HG03097 (cell line): ENCODE data around the gene ZNF22.
"Not testable (repeated sequence)": the region's sequence is repeated elsewhere in the genome, so short reads cannot be mapped to it uniquely, and the experiment has no call there.

Source experiments
- ATAC-seq: cut with Tn5 transposase; IDR thresholded peaks from one replicate; pipeline ENCODE4 v1.9.1; 2021; ENCODE audit not compliant: unreplicated experiment, low FRiP score

ZNF22 gene

DNA sequence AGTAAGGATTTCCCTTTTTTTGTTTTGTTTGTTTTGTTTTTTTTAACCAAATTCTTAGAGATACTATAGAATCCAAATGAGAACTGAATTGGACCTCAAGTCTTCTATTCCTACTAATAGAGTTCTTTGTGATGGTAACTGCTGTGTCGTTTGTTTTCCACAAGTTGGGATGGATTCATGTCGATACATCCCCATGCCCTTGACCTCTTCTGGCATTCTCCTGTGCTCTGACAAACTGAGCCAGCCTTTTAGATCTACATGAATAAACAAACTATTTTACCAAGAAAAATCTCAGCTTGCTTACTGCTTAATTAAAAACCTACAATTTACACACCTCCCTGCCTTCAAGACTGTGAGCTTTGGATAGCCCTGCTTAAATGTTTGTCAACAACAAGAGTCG lies 3.9 kb downstream of the ZNF22 start:
- no peak for ATAC-seq

DNA sequence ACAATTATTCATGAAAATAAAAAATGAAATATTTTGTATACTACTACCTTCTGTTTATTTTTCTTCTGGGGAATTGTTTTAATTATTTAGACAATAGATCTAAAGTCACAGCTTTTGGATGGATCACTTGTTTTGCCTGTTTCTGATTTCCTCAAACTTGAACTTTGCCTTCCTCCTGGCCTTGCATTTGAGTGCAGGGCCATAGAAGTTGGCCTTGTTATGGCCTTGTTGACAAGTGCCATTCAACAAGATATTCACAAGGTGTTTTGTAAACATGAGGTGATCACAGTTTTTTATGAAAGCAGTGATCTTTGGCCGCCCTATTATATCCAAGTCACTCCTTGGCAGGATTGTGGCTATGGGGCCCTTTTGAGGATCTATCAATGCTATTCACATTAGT lies 4.6 kb downstream of the ZNF22 start:
- ATAC-seq = no peak

- ATAC-seq = no peak
Observed at GRCh38 chr10:45006276-45007030, 5.7 kb downstream of the ZNF22 start.

- ATAC-seq = peak; percentile 79
Observed at GRCh38 chr10:45008524-45009161, 7.9 kb downstream of the ZNF22 start.

DNA sequence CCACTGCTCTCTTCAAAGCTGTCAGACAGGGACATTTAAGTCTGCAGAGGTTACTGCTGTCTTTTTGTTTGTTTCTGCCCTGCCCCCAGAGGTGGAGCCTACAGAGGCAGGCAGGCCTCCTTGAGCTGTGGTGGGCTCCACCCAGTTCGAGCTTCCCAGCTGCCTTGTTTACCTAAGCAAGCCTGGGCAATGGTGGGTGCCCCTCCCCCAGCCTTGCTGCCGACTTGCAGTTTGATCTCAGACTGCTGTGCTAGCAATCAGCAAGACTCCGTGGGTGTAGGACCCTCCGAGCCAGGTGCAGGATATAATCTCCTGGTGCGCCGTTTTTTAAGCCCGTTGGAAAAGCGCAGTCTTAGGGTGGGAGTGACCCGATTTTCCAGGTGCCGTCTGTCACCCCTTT lies 13.8 kb downstream of the ZNF22 start:
- not testable (repeated sequence) for ATAC-seq

GRCh38 chr10:45015590-45015989 lies 14.9 kb downstream of the ZNF22 start:
- ATAC-seq = no peak

GRCh38 chr10:45023426-45023825 lies 22.7 kb downstream of the ZNF22 start:
- no peak for ATAC-seq

DNA sequence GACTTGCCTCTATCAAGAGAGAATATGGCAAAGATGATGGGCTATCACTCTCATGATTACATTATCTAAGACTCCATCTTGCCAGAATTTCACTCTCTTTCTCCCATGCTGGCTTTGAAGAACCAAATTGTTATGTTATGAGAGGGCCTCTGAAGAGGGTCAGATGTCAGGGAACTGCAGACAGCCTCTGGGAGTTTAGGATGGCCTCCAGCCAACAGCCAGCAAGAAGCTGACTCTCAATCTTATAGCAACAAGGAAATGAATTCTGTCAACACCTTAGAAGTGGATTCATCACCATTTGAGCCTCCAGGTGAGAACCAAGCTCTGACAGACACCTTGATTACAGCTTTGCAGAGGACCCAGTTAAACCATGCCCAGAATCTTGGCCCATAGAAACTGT lies 33.6 kb downstream of the ZNF22 start:
- no peak for ATAC-seq

DNA sequence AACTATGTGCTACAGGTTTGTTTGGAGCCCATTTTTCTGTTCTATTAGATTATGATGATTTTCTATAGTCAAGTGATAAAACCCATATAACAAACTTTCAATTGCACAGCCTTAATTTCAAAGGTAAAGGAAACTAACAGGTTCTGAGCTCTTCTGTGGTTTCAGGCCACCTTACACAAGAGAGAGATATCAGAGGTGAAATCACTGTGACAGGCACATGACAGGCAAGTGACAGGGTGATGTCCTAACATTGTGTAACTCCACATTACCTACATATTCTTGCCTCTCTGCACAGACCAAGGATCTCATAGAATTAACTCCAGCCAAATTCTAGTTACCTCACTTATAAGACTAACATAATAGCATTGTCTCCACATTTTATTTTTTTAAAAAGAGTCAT lies 35.0 kb downstream of the ZNF22 start:
- no peak for ATAC-seq

DNA sequence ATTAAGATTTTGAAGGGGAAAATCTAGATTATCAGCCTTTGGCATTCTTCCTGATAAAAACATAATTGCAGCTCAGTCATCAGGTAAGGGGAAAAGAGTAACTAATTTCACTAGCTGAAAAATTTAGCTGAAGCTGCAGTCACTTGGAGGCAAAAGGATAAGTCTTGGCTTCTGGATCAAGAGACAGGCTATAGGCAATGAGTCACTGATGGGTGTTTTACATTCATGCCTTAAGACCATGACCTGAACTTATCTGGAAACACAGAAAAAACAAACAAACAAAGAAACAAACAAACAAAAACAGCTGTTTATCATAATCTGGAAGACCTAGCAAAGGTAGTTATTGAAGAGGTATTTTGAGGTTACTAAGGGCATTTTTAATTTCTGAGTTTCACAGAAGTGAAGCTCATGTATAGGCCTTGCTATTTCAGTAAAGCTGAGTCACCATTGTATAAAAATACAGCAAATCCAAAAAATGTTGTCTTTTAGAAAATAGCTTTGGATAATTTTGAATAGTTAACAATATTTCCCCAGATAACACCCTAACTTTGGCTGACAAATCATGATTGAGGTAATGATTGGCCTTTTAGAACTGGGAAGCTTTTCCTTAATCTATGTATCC lies 40.3 kb downstream of the ZNF22 start:
- no peak for ATAC-seq

GRCh38 chr10:45044290-45044689 lies 43.6 kb downstream of the ZNF22 start:
- no peak for ATAC-seq

- ATAC-seq = no peak
Observed at GRCh38 chr10:45050551-45051235, 50.0 kb downstream of the ZNF22 start.

DNA sequence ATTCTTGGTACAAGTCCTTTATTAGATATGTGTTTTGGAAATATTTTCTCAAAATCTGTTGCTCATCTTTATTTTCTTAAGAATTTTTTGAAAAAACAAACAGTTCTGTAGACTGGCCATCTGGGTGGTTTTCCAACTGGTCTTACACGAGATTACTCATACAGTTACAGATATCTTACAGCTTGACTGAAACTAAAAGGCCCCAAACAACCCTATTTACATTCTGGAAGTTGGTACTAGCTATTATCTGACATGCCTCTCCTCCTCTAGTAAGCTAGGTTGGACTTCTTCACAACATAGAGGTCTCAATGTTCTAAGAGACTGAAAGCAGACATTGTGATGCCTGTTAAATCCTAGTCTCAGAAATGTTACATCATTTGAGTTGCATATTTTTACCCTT lies 52.0 kb downstream of the ZNF22 start:
- ATAC-seq = no peak

GRCh38 chr10:45053569-45054100 lies 52.9 kb downstream of the ZNF22 start:
- no peak for ATAC-seq
